DOHH2 (cell line): ENCODE results near the gene AKR1B1.

Source experiments
- CTCF ChIP-seq: fragments of 200-600 bp; sonication (generic); IDR thresholded peaks from one replicate; pipeline ENCODE4 v1.5.1; 2014; ENCODE audit warnings: antibody characterized with exemption, mild to moderate bottlenecking, low read depth, low read length; ENCODE audit not compliant: poor library complexity, severe bottlenecking
- EZH2phosphoT487 ChIP-seq: fragments of 200-600 bp; sonication (generic); IDR thresholded peaks from 2 replicates; pipeline ENCODE4 v1.6.1; 2017; ENCODE audit warnings: borderline replicate concordance, mild to moderate bottlenecking, antibody characterized with exemption, low read length, moderate library complexity, mixed read lengths

DNA sequence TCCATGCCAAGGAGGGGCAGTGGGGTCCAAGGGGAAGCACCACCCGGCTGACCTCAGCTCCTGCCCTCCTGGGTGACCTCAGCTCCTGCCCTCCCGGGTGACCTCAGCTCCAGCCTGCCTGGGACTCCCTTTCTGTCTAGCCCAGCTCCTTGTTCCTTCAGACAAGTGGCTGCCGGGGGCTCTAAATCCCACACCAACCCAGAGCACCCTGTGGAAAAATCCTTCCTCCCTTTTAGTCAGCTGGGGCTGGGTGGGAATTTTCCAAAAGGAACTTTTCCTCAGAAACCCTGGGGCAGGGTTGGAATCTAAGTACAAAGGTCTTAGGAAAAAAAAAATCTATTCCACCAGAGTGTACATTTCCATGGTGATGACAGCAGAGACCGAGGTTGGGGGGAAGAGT, 36.3 kb downstream of the AKR1B1 start:
- no peak for TF ChIP-seq CTCF
- TF ChIP-seq EZH2phosphoT487 = no peak
